ENCODE data around the gene FAM153A. TPM values are rescaled to one million over a fixed set of nuclear protein-coding genes. Genes with fewer than 3 reads are reported as not detected.
"Not testable (repeated sequence)": the region's sequence is repeated elsewhere in the genome, so short reads cannot be mapped to it uniquely, and the experiment has no call there.

Gene FAM153A
- total and polyA plus RNA-seq, 10 of the 15 experiments (the other 5 are each of a cell fraction or from before 2014, with no cell fraction given) = 0.10 to 0.18 TPM; not detected in 8

- H4K20me1 ChIP-seq (ENCODE audit: control insufficient read depth, insufficient read depth); H3K4me2 ChIP-seq (ENCODE audit: control insufficient read depth, insufficient read depth); RAD21 ChIA-PET (ENCODE audit: unreplicated experiment); H3K4me3 ChIP-seq; FAIRE-seq; in situ Hi-C loops (cut with MboI); SMC1A ChIA-PET (ENCODE audit: uncharacterized antibody, unreplicated experiment); H3K9me3 ChIP-seq (replicated peaks; ENCODE audit: control insufficient read depth, insufficient read depth, low read length); H2AFZ ChIP-seq (ENCODE audit: control insufficient read depth, low read depth, low read length); H3K27me3 ChIP-seq (replicated peaks in 1 of 2; ENCODE audit: control insufficient read depth in 2 of 2, insufficient read depth in 2 of 2, low read length in 1 of 2); BruUV-seq (replicated peaks); POLR2A ChIA-PET; H3K36me3 ChIP-seq (ENCODE audit: control insufficient read depth in 2 of 2, insufficient read depth in 2 of 2, low read length in 1 of 2); H3K9ac ChIP-seq (ENCODE audit: control insufficient read depth, insufficient read depth, low read length); H3K79me2 ChIP-seq (ENCODE audit: control insufficient read depth, insufficient read depth, low read length); ATAC-seq; CTCF ChIA-PET; H3K4me1 ChIP-seq (ENCODE audit: control insufficient read depth, insufficient read depth, low read length); intact Hi-C loops (cut with micrococcal nuclease; ENCODE audit: unreplicated experiment); H3K27ac ChIP-seq (ENCODE audit: control insufficient read depth, insufficient read depth); DNase-seq (ENCODE audit: low read depth, low spot score): not testable (repeated sequence)
- WGBS (ENCODE audit: insufficient coverage, insufficient replicate concordance, low lambda C conversion rate, missing lambda C conversion rate) = 49% methylated on average over 6 of the region's 8 CpGs
Observed at GRCh38 chr5:177760954-177761353, 21.7 kb downstream of the FAM153A start.

- RAD21 ChIA-PET (ENCODE audit: unreplicated experiment); H3K27ac ChIP-seq (ENCODE audit: control insufficient read depth, insufficient read depth); H3K36me3 ChIP-seq (ENCODE audit: control insufficient read depth in 2 of 2, insufficient read depth in 2 of 2, low read length in 1 of 2); intact Hi-C loops (cut with micrococcal nuclease; ENCODE audit: unreplicated experiment); H3K79me2 ChIP-seq (ENCODE audit: control insufficient read depth, insufficient read depth, low read length); BruUV-seq (replicated peaks); DNase-seq (ENCODE audit: low read depth, low spot score); FAIRE-seq; H3K27me3 ChIP-seq (replicated peaks in 1 of 2; ENCODE audit: control insufficient read depth in 2 of 2, insufficient read depth in 2 of 2, low read length in 1 of 2); H2AFZ ChIP-seq (ENCODE audit: control insufficient read depth, low read depth, low read length); H3K9me3 ChIP-seq (replicated peaks; ENCODE audit: control insufficient read depth, insufficient read depth, low read length); in situ Hi-C loops (cut with MboI); CTCF ChIA-PET; H3K9ac ChIP-seq (ENCODE audit: control insufficient read depth, insufficient read depth, low read length); H3K4me1 ChIP-seq (ENCODE audit: control insufficient read depth, insufficient read depth, low read length); SMC1A ChIA-PET (ENCODE audit: uncharacterized antibody, unreplicated experiment); POLR2A ChIA-PET; H3K4me3 ChIP-seq; ATAC-seq; H3K4me2 ChIP-seq (ENCODE audit: control insufficient read depth, insufficient read depth); H4K20me1 ChIP-seq (ENCODE audit: control insufficient read depth, insufficient read depth): not testable (repeated sequence)
- WGBS (ENCODE audit: insufficient coverage, insufficient replicate concordance, low lambda C conversion rate, missing lambda C conversion rate) = 0% methylated on average over 2 of the region's 2 CpGs
Observed at GRCh38 chr5:177747354-177747753, 35.3 kb downstream of the FAM153A start.

- H3K36me3 ChIP-seq (ENCODE audit: control insufficient read depth in 2 of 2, insufficient read depth in 2 of 2, low read length in 1 of 2); CTCF ChIA-PET; ATAC-seq; H3K4me2 ChIP-seq (ENCODE audit: control insufficient read depth, insufficient read depth); H3K27ac ChIP-seq (ENCODE audit: control insufficient read depth, insufficient read depth); H3K4me1 ChIP-seq (ENCODE audit: control insufficient read depth, insufficient read depth, low read length); H3K27me3 ChIP-seq (replicated peaks in 1 of 2; ENCODE audit: control insufficient read depth in 2 of 2, insufficient read depth in 2 of 2, low read length in 1 of 2); DNase-seq (ENCODE audit: low read depth, low spot score); intact Hi-C loops (cut with micrococcal nuclease; ENCODE audit: unreplicated experiment); H4K20me1 ChIP-seq (ENCODE audit: control insufficient read depth, insufficient read depth); H2AFZ ChIP-seq (ENCODE audit: control insufficient read depth, low read depth, low read length); FAIRE-seq; in situ Hi-C loops (cut with MboI); H3K9me3 ChIP-seq (replicated peaks; ENCODE audit: control insufficient read depth, insufficient read depth, low read length); H3K4me3 ChIP-seq; RAD21 ChIA-PET (ENCODE audit: unreplicated experiment); BruUV-seq (replicated peaks); SMC1A ChIA-PET (ENCODE audit: uncharacterized antibody, unreplicated experiment); POLR2A ChIA-PET; H3K79me2 ChIP-seq (ENCODE audit: control insufficient read depth, insufficient read depth, low read length); H3K9ac ChIP-seq (ENCODE audit: control insufficient read depth, insufficient read depth, low read length): not testable (repeated sequence)
- WGBS (ENCODE audit: insufficient coverage, insufficient replicate concordance, low lambda C conversion rate, missing lambda C conversion rate) = no CpG with 5 or more reads among the region's 7 CpGs
Observed at GRCh38 chr5:177724858-177725257, 57.8 kb downstream of the FAM153A start.

- BruUV-seq (replicated peaks); H3K36me3 ChIP-seq (ENCODE audit: control insufficient read depth in 2 of 2, insufficient read depth in 2 of 2, low read length in 1 of 2); H3K27ac ChIP-seq (ENCODE audit: control insufficient read depth, insufficient read depth); in situ Hi-C loops (cut with MboI); H3K9me3 ChIP-seq (replicated peaks; ENCODE audit: control insufficient read depth, insufficient read depth, low read length); H2AFZ ChIP-seq (ENCODE audit: control insufficient read depth, low read depth, low read length); intact Hi-C loops (cut with micrococcal nuclease; ENCODE audit: unreplicated experiment); ATAC-seq; POLR2A ChIA-PET; H4K20me1 ChIP-seq (ENCODE audit: control insufficient read depth, insufficient read depth); H3K4me1 ChIP-seq (ENCODE audit: control insufficient read depth, insufficient read depth, low read length); DNase-seq (ENCODE audit: low read depth, low spot score); H3K4me2 ChIP-seq (ENCODE audit: control insufficient read depth, insufficient read depth); H3K79me2 ChIP-seq (ENCODE audit: control insufficient read depth, insufficient read depth, low read length); FAIRE-seq; RAD21 ChIA-PET (ENCODE audit: unreplicated experiment); H3K27me3 ChIP-seq (replicated peaks in 1 of 2; ENCODE audit: control insufficient read depth in 2 of 2, insufficient read depth in 2 of 2, low read length in 1 of 2); SMC1A ChIA-PET (ENCODE audit: uncharacterized antibody, unreplicated experiment); CTCF ChIA-PET; H3K4me3 ChIP-seq; H3K9ac ChIP-seq (ENCODE audit: control insufficient read depth, insufficient read depth, low read length): not testable (repeated sequence)
- 8% methylated on average over 2 of the region's 6 CpGs for WGBS (ENCODE audit: insufficient coverage, insufficient replicate concordance, low lambda C conversion rate, missing lambda C conversion rate)
Observed at GRCh38 chr5:177723831-177724485, 58.7 kb downstream of the FAM153A start.
